Stimulated activated CD8-positive, alpha-beta memory T cell treated with anti-CD3 and anti-CD28 coated beads, Interleukin-4, amount 100 ng/mL, for 4 hours (primary cell): ENCODE results near the gene IRF3.
A peak's percentile ranks its signal among the peaks of the same experiment; 100 is the strongest.

Experiments used
- DNase-seq, 2 donors: peaks; one replicate each; pipeline ENCODE4 v3.0.0-alpha.2; 2020; ENCODE audit warnings: low read depth in 2 of 2, low spot score in 1 of 2

IRF3 gene

DNA sequence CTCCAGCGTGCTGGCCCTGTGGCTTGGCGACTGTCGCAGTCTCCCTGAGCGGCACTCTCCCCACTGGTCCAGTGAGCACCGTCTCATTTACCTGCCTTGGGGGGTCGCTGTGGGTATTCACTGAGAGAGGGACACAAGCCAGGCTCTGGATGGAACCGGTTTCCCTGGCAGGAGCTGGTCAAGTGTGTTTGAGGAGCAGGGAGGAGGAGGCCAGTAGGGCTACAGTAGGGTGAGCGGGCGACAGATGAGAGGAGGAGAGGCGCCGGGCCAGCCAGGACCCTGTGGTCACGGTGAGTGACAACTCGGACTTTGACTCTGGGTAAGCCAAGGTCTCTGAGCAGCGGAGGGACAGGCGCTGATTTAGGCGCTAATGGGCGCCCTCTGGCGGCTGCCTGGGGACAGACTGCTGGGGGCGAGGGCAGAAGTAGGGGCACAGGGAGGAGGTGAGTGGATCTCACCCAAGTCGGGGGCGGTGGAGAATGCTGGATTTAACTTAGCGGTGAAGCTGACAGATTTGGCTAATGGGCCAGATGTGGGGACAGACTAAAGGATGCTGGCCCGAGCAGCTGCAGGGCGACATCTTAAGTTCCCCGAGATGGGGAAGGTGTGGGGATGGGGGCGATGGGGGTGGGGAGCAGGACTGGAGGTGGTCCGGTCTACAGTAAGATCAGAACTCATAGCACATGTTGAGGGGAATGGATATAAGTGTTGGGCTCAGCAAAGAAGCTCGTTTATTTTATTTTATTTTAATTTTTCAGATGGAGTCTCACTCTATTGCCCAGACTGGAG is 6.7 kb upstream of the IRF3 start:
- DNase-seq = peak; percentile 48 to 63

DNA sequence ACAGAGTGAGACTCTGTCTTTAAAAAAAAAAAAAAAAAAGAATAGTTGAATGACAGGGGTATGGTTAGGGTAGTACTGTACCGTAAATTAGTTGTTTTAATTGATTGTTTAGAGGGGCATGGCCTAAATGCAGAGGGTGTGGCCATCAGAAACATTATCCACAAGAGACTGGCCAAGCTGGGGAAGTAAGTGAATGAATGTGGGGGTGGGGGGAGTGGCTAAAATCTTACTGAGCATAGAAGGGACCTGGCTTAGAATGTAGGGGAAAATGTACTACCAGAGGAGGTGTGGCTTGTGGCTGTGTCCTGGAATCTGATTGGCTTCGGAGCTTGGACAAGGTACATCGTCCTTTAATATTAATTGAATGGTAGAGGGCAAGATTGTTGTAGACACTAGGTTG is 3.9 kb upstream of the IRF3 start:
- no peak for DNase-seq

DNA sequence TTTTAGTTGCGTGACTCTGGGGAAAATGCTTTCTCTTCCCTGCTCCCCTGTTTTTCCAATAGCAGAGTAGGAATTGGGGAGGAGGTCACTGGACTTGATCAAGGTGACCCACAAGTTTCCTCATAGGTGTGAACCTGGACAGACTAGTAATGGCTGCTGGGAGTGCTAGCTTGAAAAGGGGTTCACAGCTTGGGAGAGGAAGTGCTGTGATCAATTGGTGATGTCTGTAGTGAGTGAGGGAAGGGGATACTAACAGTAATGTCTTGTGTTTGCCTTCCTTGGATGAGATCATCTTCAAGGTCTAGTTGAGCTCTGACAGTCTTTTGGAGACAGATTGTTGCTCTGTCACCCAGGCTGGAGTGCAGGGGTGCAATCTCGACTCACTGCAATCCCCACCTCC is 1.8 kb upstream of the IRF3 start:
- no peak for DNase-seq

DNA sequence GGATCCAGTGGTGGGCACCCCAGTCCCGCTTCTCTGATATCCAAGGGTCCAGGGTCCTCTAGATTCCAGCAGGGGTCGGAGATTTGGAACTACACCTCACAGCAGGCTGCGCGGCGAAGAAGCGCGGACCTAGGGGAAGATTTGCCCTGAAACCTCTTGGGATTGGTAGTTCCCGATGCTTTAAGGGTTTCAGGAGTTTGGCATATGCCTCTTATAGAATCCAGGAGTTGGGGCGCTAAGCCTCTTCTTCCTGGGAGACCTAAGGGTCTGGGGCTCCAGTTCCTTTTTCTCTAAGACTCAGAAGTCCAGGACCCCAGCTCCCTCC is 425 bp upstream of the IRF3 start:
- DNase-seq = no peak

DNA sequence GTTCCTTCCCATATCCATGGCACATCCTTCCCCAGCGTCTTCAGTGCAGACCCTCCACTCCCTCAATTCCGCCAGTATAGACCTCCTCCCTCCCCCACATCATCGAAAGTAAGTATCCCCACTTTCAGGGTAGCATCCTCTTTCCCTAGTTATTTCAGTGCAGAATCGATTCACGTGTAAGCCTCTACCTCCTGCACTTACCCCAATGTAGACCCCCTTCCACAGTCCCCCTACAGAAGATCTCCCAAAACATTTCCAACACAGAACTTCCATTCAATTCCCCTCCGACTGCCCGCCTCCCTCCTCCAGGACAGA is 664 bp downstream of the IRF3 start:
- DNase-seq = no peak

DNA sequence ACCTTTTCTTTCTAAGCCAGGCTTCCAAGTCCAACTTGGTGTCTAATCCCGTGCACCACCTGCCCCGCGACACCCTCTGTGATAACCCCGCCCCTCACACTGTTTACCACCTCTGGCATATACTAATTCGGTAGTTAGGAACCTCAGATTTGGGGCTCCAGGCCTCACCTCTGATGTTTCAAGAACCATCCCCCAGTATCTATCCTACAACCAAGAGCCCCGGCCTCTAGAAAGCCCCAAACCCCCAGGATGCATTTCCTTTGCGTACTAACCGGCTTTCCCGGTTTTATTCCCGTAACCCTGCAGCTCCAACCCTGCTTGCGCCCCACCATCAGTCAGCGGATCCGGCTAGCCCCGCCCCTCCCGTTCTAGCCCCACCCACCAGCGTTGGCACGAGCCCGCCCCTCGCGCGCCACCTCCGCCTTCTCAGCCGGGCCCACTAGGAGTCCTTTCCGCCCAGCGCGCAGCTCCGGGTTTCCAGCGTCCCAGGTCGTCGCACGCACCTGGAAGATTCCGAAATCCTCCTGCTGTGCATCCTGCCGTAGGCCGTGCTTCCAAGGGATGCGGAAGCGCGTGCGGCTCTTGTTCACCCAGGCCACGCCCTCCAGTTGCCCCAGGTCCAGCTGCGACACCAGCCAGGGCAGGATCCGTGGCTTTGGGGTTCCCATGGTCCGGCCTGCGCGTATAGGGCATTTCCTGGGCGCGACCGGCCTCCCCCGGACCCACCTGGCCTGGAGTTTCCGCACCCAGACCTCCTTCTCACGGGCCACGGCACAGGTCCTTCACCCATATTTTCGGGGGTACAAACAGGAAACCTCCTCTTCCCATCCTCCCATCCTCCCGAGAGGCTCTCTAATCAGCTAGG is 1.3 kb downstream of the IRF3 start:
- peak; percentile 83 to 89 for DNase-seq

DNA sequence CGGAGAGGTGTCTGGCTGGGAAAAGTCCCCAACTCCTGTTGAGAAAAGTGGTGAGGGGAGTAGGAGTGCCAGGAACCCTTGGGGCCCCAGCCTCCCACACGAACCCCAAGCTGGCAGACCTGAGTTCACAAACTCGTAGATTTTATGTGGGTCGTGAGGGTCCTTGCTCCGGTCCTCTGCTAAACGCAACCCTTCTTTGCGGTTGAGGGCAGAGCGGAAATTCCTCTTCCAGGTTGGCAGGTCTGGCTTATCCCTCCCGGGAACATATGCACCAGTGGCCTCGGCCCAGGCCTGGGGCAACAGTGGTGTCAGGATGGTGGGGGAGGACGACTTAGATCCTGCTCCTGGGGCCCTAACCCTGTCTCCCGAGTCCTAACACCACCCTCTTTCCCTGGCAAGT is 2.4 kb downstream of the IRF3 start:
- DNase-seq = no peak

DNA sequence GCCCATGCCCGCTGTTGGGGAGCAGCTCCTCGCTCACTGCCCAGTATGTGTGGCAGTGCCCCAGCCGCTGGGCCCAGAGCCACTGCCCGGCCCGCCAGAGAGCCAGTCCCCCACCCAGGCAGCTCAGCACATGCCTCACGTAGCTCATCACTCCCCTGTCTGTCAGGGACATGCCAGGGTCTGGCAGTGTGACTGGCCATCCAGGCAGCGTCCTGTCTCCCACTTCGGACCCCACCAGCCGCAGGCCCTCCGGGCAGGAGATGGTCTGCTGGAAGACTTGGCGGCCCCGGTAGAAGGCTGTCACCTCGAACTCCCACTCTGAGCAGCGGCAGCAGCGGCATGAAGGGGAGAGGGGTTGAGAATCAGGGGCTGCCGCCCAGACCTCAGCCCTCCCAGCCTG is 3.6 kb downstream of the IRF3 start:
- no peak for DNase-seq

DNA sequence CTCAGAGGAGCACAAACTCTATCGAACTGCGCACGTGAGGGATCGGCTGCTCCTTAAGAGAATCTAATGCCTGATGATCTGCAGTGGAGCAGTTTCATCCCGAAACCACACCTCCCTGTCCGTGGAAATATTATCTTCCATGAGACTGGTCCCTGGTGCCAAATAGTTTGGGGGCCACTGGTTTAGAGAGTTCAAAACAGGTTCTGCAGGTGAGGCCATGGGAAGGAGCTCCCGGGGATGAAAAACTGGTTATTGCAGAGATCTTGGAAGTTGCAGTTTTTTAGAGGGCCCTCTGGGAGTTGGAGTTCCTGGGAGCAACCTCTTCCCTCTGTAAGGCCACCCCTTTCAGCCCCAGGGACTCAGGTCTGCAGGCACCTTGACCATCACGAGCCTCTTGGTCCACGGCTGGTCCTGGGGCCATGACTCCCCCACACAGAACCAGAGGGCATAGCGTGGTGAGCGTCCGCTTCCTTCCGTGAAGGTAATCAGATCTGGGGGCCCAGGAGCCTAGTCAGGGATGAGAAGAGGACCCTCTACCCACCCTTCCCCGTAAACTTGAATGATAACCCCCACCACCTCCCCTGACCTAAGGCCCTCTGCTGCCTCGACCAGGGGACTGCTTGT is 5.2 kb downstream of the IRF3 start:
- DNase-seq = no peak

DNA sequence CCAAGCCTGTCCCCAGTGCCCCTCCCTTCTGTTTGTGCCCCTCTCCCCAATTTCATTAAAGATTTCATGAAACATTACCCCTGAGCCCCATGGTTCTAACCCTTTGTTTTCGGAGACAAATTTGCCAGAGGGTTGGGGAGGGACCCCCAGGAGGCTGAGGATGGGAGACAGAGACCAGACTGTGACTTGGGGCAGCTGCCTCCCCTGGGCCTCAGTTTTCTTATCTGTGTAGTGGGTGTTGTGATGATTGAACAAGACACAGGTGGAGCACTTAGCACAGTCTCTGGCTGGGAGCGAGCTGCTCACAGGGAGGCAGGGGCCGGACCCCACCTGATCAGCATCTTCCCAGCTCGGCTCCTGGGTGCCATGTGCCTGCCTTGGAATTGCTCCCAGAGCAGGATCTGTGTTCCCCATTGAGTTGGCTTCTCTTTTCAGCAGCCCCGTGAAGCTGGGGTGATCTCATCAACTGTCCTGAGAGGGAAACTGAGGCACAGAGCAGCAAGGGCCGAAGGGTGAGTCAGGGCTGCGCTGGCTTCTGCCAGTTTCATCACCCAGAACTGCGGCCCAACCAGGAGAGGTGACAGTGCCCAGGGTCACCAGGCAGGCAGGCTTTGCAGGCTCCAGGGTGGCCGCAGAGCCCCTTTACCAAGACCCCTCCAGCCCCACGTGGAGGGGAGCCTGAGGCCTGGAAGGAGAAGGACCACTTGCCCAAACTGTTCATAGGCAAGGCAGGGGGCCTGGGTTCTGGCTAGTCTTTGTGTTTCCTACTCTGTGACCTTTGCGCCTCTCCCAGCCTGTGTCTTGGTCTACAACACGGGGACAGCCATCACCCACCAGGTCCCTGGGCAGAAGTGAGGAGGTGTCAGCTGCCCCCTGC is 6.9 kb downstream of the IRF3 start:
- no peak for DNase-seq

DNA sequence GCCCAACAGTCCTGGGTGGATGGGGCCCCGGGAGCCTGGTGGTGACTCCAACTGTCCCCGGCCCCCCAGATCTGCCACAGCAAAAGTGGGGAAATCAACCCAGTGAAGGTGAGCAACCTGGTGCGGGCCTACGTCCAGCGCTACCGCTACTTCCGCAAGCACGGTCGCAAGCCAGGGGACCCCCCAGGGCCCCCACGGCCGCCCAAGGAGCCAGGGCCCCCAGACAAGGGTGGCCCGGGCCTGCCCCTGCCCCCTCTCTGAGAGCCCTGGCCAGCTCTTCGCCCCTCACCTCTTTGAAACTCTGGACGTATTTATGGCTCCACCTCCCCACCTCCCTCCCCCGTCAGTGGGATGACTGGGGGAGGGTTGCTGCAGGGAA is 7.5 kb downstream of the IRF3 start:
- DNase-seq = no peak

DNA sequence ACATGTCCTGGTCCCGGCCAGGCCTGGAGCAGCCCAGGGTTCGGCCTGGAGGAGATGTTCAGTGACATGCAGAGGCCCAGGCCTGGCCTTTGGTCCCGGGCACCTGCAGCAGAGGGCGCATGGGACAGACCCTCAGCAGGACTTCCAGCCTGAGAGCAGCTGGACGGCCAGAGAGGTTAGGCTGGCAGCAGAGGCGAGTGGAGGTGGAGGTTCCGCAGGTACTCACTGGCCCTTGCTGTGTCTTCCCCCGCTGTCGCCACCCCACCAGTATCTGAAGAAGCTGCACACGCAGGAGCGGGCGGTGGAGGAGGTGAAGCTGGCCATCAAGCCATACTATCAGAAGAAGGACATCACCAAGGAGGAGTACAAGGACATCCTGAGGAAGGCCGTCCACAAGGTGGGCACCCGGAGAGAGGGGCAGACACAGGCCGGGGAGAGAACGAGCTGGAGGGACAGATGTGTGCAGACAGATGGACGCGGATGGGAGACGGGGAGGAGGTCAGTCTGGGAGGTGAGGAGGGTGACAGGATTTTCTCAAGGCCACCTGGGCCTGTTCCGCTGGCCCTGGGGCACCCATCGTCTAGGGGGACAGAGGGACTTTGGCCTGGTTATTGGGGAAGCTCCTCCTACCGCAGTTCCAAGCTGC is 8.0 kb downstream of the IRF3 start:
- no peak for DNase-seq

DNA sequence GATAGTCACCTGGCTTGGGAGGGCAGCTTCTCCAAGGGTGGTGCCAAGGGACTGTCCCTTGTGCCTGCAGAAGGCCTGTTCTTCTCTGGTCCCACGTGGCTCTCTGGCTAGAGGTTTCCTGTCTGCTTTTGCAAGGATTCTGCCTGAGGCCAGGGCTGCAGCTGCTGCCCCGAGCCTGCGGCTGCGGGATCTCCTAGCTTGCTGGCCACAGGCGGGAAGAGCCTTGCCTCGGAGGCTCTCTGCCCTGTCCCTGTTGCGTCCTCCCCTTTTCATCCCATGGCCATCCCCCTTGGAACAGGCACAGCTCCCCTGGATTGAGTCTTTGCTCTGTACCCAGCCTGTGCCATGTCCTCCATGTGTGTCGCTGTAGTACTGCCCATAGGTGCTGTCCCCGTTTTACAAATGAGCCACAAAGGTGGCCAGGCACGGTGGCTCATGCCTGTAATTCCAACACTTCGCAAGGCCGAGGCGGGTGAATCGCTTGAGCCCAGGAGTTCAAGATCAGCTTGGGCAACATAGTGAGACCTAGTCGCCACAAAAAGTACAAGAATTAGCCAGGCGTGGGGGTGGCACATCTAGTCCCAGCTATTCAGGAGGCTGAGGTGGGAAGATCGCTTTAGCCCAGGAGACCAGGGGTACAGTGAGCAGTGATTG is 9.1 kb downstream of the IRF3 start:
- DNase-seq = no peak

DNA sequence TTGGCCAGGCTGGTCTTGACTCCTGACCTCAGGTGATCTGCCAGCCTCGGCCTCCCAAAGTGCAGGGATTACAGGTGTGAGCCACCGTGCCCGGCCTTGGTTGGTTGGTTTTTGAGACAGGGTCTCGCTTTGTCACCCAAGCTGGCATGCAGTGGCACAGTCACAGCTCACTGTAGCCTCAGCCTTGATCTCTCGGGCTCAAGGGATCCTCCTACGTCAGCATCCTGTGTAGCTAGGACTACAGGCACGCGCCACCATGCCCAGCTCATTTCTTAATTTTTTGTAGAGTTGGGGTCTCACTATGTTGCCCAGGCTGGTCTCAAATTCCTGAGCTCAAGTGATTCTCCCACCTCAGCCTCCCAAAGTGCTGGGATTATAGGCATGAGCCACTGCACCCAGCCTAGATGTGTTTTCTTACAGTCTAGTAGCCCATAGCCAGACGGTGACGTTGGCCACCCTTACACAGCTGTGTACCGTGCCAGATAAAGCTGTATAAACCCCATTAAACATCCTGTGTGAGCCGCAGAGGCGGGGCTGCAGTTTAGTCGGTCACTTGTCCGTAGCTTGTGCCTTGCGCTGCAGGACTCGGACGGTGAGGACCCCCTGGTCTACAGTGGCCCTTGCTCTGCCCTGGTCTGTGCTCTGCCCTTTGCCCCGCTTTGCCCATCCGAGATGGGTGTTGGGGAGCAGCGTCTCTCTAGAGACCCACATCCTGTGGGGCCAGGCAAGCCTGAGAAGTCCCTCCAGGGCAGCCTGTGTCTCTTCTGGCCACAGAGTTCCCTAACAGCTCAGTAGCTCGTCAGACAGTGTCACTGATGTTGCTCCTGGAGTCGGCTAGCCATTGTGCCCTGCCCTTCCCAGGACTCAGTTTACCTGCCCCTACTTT is 9.8 kb downstream of the IRF3 start:
- no peak for DNase-seq

DNA sequence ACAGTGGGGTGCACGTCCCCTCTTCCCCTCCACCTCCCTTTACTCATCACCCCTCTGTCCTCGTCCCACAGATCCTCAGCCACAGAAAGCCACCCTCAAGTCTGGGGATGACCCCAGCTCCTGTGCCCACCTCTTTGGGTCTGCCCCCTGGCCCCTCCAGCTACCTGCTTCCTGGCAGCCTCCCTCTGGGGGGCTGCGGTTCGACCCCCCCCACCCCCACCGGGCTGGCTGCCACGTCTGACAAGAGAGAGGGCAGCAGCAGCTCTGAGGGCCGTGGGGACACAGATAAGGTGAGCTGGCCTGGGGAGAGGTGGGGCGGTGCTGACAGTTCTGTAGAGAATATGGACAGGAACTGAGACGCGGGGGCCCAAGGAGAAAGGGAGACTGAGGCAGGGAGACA is 11.1 kb downstream of the IRF3 start:
- no peak for DNase-seq

DNA sequence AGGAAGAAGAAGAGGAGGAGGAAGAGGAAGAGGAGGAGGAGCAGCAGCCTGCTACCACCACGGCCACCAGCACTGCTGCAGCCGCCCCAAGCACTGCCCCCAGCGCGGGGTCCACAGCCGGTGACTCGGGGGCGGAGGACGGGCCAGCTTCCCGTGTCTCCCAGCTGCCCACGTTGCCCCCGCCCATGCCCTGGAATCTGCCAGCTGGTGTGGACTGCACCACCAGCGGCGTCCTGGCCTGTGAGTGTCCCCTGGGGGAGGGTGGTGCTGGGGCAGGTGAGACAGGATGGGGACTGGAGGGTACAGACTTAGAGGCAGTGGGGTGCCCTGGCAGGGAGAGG is 12.2 kb downstream of the IRF3 start:
- no peak for DNase-seq

DNA sequence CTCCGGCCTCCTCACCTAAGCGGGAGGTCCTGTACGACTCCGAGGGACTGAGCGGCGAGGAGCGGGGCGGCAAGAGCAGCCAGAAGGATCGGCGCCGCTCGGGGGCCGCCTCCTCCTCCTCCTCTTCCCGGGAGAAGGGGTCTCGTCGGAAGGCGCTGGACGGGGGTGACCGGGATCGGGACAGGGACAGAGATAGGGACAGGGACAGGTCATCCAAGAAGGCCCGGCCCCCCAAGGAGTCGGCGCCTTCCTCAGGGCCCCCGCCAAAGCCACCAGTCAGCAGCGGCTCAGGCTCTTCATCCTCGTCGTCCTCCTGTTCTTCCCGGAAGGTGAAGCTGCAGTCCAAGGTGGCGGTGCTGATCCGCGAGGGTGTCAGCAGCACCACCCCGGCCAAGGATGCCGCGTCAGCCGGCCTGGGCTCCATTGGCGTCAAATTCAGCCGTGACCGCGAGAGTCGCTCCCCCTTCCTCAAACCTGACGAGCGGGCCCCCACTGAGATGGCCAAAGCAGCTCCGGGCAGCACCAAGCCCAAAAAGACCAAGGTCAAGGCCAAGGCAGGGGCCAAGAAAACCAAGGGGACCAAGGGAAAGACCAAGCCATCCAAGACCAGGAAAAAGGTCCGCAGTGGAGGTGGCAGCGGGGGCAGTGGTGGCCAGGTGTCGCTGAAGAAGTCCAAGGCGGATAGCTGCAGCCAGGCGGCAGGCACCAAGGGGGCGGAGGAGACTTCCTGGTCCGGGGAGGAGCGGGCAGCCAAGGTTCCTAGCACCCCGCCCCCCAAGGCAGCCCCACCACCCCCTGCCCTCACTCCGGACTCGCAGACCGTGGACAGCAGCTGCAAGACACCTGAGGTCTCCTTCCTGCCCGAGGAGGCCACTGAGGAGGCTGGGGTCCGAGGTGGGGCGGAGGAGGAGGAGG is 12.8 kb downstream of the IRF3 start:
- DNase-seq = no peak

DNA sequence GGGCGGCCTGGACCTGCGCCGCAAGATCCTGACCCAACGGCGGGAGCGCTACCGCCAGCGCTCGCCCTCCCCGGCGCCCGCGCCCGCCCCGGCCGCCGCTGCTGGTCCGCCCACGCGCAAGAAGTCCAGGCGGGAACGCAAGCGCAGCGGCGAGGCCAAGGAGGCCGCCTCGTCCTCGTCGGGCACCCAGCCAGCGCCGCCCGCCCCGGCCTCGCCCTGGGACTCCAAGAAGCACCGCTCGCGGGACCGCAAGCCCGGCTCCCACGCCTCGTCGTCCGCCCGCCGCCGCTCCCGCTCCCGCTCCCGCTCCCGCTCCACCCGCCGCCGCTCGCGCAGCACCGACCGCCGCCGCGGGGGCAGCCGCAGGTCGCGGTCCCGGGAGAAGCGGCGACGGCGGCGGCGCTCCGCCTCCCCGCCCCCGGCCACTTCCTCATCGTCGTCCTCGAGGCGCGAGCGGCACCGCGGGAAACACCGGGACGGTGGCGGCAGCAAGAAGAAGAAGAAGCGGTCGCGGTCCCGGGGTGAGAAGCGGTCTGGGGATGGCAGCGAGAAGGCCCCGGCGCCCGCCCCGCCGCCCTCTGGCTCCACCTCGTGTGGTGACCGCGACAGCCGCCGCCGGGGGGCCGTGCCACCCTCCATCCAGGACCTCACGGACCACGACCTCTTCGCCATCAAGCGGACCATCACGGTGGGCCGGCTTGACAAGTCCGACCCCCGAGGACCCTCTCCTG is 13.7 kb downstream of the IRF3 start:
- DNase-seq = no peak
